ENCODE results near the gene ZNF892. TPM values are rescaled to one million over a fixed set of nuclear protein-coding genes. Genes with fewer than 3 reads are reported as not detected.
A peak's percentile ranks its signal among the peaks of the same experiment; 100 is the strongest.

The ZNF892 gene
- total RNA-seq, 1 donor from 2014 or later = 11.2 TPM

DNA sequence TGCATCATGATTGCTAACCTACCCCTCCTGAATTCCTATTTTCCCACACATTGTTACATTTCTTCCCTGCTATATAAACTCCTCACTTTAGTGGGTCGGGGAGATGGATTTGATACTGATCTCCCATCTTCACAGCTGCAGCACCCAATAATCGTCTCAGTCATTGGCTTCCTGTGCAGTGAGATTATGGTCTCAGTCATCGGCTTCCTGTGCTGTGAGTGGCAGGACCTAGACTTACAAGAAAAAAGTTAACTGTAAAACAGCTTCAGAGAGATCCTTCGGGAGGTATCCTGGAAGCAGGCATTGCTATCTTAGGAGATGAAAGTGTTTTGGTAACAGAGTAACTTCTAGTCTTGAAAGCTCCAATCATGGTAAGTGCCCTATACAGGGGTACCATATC lies 3.4 kb upstream of the ZNF892 start:
- H3K4me1 Mint-ChIP-seq (ENCODE audit: unreplicated experiment) = peaks cover 12% of the 10 kb centered on the region
- peaks cover 17% of the 10 kb centered on the region for H3K36me3 Mint-ChIP-seq (ENCODE audit: low read depth, unreplicated experiment)
- peaks cover 3% of the 10 kb centered on the region for H3K27me3 Mint-ChIP-seq (ENCODE audit: unreplicated experiment)
- no peak overlapping the region for H3K4me3 Mint-ChIP-seq (ENCODE audit: unreplicated experiment)
- TF ChIP-seq, protein P1, sequence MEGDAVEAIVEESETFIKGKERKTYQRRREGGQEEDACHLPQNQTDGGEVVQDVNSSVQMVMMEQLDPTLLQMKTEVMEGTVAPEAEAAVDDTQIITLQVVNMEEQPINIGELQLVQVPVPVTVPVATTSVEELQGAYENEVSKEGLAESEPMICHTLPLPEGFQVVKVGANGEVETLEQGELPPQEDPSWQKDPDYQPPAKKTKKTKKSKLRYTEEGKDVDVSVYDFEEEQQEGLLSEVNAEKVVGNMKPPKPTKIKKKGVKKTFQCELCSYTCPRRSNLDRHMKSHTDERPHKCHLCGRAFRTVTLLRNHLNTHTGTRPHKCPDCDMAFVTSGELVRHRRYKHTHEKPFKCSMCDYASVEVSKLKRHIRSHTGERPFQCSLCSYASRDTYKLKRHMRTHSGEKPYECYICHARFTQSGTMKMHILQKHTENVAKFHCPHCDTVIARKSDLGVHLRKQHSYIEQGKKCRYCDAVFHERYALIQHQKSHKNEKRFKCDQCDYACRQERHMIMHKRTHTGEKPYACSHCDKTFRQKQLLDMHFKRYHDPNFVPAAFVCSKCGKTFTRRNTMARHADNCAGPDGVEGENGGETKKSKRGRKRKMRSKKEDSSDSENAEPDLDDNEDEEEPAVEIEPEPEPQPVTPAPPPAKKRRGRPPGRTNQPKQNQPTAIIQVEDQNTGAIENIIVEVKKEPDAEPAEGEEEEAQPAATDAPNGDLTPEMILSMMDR (IDR thresholded peaks at IDR 0.05; ENCODE audit: unreplicated experiment) = no peak
- peaks cover 2% of the 10 kb centered on the region for H3K9me3 Mint-ChIP-seq (ENCODE audit: unreplicated experiment)
- no peak for DNase-seq (ENCODE audit: low spot score)
- H3K27ac Mint-ChIP-seq (ENCODE audit: unreplicated experiment) = no peak overlapping the region

DNA sequence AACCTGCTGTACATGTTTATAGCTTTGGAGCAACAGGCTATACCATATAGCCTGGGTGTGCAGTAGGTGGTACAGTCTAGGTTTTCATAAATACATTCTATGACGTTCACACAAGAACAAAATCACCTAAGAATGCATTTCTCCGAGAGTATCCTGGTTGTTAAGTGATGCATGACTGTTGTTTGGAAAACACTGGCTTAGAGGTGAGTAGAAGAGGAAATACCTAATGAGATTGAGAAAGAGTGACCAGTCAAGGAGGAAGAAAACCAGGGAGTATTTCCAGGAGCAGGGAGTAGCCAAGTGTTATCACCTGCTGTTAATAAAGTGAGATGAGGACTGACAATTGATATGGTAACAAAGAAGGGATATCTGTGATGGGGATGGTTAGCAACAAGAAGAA lies 2.9 kb upstream of the ZNF892 start:
- no peak for DNase-seq (ENCODE audit: low spot score)
- Mint-ChIP-seq H3K9me3 (ENCODE audit: unreplicated experiment) (peaks cover 5% of the 10 kb centered on the region), H3K4me3 (ENCODE audit: unreplicated experiment) (no peak overlapping the region), H3K27ac (ENCODE audit: unreplicated experiment) (no peak overlapping the region), H3K27me3 (ENCODE audit: unreplicated experiment) (peaks cover 2% of the 10 kb centered on the region), H3K36me3 (ENCODE audit: low read depth, unreplicated experiment) (peaks cover 22% of the 10 kb centered on the region), H3K4me1 (ENCODE audit: unreplicated experiment) (peaks cover 12% of the 10 kb centered on the region)
- TF ChIP-seq, protein P1 (IDR thresholded peaks at IDR 0.05; ENCODE audit: unreplicated experiment) = no peak

DNA sequence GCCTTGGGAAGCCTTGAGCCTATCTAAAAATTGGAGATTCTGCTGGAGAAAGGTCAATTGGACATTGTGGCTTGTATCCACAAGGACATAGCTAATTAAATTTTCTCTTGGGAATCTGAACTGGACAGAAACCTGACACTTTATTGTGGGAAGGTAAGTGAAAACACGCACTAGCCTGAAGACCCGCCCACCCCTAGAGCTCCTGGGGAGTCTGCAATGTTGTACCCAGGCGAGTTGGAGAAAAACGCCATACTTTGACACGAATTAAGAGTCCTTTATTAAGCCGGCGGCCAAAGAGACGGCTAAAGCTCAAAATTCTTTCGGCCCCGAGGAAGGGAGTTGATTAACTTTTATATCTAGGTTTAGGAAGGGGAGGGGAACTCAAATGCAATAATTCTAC lies 1.2 kb upstream of the ZNF892 start:
- no peak overlapping the region for H3K27ac Mint-ChIP-seq (ENCODE audit: unreplicated experiment)

DNA sequence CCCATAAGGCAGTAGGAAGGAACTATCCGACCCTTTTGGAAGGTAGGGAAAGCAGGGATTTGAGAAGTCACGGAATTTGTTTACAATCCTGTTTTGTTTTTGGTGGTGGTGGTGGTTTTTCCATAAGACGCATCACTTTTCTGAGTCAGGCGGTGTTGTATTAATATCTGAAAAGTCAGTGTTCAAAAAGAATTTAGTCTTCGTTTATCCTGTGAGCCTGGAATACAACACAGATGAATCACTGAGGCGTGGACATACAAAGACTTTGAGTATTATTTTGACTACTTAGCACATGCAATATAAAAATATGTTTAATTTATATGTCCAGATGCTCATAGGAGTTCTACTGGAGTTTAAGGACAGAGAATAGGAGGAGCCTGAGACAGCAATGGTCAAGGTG lies 785 bp downstream of the ZNF892 start:
- peaks cover 12% of the 10 kb centered on the region for H3K4me1 Mint-ChIP-seq (ENCODE audit: unreplicated experiment)
- peaks cover 52% of the 10 kb centered on the region for H3K36me3 Mint-ChIP-seq (ENCODE audit: low read depth, unreplicated experiment)
- H3K27me3 Mint-ChIP-seq (ENCODE audit: unreplicated experiment) = peaks cover 4% of the 10 kb centered on the region
- no peak overlapping the region for H3K27ac Mint-ChIP-seq (ENCODE audit: unreplicated experiment)
- TF ChIP-seq, protein P1 (IDR thresholded peaks at IDR 0.05; ENCODE audit: unreplicated experiment) = no peak
- peak overlapping the region; percentile 89 for H3K4me3 Mint-ChIP-seq (ENCODE audit: unreplicated experiment)
- peaks cover 18% of the 10 kb centered on the region for H3K9me3 Mint-ChIP-seq (ENCODE audit: unreplicated experiment)
- no peak for DNase-seq (ENCODE audit: low spot score)

More for the DNA sequence above, 1.2 kb upstream of the ZNF892 start:
- peaks cover 11% of the 10 kb centered on the region for H3K9me3 Mint-ChIP-seq (ENCODE audit: unreplicated experiment)
- H3K4me1 Mint-ChIP-seq (ENCODE audit: unreplicated experiment) = peaks cover 12% of the 10 kb centered on the region
- TF ChIP-seq, protein P1 (IDR thresholded peaks at IDR 0.05; ENCODE audit: unreplicated experiment) = no peak
- H3K36me3 Mint-ChIP-seq (ENCODE audit: low read depth, unreplicated experiment) = peaks cover 35% of the 10 kb centered on the region
- H3K4me3 Mint-ChIP-seq (ENCODE audit: unreplicated experiment) = peak overlapping the region; percentile 89
- no peak for DNase-seq (ENCODE audit: low spot score)
- H3K27me3 Mint-ChIP-seq (ENCODE audit: unreplicated experiment) = peaks cover 4% of the 10 kb centered on the region

DNA sequence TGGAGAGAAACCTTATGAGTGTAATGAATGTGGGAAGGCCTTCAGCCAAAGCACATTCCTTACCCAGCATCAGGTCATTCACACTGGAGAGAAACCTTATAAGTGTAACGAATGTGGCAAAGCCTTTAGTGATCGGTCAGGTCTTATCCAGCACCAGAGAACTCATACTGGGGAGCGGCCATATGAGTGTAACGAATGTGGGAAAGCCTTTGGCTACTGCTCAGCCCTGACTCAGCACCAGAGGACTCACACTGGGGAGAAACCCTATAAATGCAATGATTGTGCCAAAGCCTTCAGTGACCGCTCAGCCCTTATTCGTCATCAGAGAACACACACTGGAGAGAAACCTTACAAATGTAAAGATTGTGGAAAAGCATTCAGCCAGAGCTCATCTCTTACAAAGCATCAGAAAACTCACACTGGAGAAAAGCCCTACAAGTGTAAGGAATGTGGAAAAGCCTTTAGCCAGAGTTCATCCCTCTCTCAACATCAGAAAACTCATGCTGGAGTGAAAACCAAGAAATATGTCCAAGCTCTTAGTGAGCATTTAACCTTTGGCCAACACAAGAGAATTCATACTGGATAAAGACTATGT lies 7.8 kb downstream of the ZNF892 start:
- Mint-ChIP-seq H3K27me3 (ENCODE audit: unreplicated experiment) (peaks cover 4% of the 10 kb centered on the region), H3K27ac (ENCODE audit: unreplicated experiment) (no peak overlapping the region), H3K36me3 (ENCODE audit: low read depth, unreplicated experiment) (peaks cover 95% of the 10 kb centered on the region), H3K9me3 (ENCODE audit: unreplicated experiment) (peaks cover 72% of the 10 kb centered on the region), H3K4me3 (ENCODE audit: unreplicated experiment) (peak overlapping the region; percentile 81), H3K4me1 (ENCODE audit: unreplicated experiment) (no peaks in the 10 kb centered on the region)
- TF ChIP-seq, protein P1 (IDR thresholded peaks at IDR 0.05; ENCODE audit: unreplicated experiment) = no peak
- DNase-seq (ENCODE audit: low spot score) = no peak
